Activated naive CD4-positive, alpha-beta T cell treated with Interleukin-2 at 50 U/mL for 16 hours (primary cell): ENCODE measurements around the gene SEC11A.
A peak's percentile ranks its signal among the peaks of the same experiment; 100 is the strongest.

Source experiments
- DNase-seq: peaks from one replicate; pipeline ENCODE4 v3.0.0-alpha.2; 2020

SEC11A gene

GRCh38 chr15:84634228-84634837 is 81.6 kb downstream of the SEC11A start:
- no peak for DNase-seq

GRCh38 chr15:84633311-84634227 is 82.4 kb downstream of the SEC11A start:
- DNase-seq: peak; percentile 77

DNA sequence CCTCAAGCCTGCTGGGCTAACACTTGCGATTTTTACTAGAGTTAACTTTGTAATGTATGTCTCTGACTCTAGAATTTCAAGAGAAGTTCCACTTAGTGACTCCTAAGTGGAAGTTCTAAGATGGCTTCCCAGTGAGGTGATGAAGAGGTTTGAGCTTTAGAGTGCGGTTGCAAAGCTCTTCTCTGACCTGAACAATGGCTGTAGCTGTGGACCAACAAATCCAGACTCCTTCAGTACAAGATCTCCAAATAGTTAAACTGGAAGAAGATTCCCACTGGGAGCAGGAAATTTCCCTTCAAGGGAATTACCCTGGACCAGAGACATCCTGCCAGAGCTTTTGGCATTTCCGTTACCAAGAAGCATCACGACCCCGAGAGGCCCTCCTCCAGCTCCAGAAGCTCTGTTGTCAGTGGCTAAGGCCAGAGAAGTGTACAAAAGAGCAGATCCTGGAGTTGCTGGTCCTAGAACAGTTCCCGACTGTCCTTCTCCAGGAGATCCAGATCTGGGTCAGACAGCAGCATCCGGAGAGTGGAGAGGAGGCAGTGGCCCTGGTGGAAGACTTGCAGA is 84.2 kb downstream of the SEC11A start:
- no peak for DNase-seq

- DNase-seq: no peak
Measured at GRCh38 chr15:84629033-84629432, 86.9 kb downstream of the SEC11A start.

- DNase-seq: no peak
Measured at GRCh38 chr15:84625123-84625522, 90.8 kb downstream of the SEC11A start.

DNA sequence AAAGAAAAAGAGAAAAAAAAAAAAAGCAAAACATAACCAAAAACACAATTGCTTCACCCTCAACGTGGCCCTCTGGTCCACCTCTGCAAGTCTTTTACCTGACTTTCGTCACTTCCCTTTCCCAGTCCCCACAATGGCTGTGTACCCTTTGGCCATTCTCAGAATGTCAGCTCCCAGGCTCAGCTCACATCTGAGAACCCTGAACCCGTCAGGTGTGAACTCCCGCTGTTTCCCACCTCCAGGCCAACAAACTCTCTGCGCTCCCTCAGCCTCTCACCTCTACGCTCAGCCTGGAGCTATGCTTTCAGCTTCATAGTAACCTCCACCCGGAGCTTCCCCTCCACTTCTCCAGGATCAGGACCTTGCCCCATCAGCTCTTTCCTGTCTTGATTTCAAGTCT is 91.6 kb downstream of the SEC11A start:
- DNase-seq: no peak

- no peak for DNase-seq
Measured at GRCh38 chr15:84621358-84621979, 94.5 kb downstream of the SEC11A start.

DNA sequence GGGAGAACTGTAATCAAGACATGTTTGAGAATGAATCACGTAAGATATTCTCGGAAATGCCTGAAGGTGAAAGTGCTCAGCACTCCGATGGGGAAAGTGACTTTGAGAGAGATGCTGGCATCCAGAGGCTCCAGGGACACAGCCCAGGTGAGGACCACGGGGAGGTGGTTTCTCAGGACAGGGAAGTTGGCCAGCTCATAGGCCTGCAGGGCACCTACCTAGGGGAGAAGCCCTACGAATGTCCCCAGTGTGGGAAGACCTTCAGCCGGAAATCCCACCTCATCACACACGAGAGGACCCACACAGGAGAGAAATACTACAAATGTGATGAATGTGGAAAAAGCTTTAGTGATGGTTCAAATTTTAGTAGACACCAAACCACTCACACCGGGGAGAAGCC is 95.3 kb downstream of the SEC11A start:
- DNase-seq: no peak
